Measurements from ENCODE around the gene PTGDR2.

Gene PTGDR2

GRCh38 chr11:60874421-60875365 lies 18.9 kb upstream of the PTGDR2 start:
- DNase-seq (ENCODE audit: low read depth) = no peak

GRCh38 chr11:60873533-60873932 lies 17.8 kb upstream of the PTGDR2 start:
- DNase-seq (ENCODE audit: low read depth) = no peak

- DNase-seq (ENCODE audit: low read depth) = peak; percentile 67
These were observed 17.3 kb upstream of the PTGDR2 start for GRCh38 chr11:60872961-60873524.

GRCh38 chr11:60872124-60872960 lies 16.6 kb upstream of the PTGDR2 start:
- DNase-seq (ENCODE audit: low read depth) = peak; percentile 65

DNA sequence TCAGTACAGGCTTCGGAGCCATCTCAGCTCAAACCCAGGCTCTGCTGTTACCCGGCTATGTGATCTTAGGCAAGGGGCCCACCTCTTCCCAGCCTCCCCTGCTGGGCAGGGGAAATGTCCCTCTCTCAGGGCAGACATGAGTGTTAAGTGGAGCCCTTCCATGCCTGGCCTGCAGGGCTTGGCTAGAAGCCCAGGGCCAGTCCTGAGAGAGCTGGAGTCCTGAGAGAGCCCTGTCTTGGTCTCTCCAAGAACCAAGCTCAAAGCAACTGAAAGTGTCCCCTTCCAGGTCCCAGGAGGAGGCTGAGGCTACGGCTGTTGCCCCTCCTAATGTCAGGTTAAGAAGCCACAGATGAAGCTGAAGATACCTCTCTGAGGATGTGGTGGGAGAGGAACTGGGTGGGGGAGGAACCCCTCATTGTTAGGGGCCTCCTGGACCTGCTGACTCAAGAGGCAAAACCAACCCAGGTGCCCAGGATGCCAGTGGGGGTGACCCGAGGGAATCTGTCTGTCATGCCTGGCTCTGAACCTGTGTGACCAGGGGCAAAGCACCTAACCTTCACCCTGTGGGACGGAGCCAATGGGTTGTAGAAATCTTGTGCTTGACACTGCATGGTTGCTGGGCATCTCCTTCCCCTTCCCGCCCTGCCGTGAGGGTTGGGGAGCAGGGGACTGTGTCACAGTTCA lies 15.8 kb upstream of the PTGDR2 start:
- DNase-seq (ENCODE audit: low read depth) = no peak

GRCh38 chr11:60870733-60871377 lies 15.1 kb upstream of the PTGDR2 start:
- no peak for DNase-seq (ENCODE audit: low read depth)

DNA sequence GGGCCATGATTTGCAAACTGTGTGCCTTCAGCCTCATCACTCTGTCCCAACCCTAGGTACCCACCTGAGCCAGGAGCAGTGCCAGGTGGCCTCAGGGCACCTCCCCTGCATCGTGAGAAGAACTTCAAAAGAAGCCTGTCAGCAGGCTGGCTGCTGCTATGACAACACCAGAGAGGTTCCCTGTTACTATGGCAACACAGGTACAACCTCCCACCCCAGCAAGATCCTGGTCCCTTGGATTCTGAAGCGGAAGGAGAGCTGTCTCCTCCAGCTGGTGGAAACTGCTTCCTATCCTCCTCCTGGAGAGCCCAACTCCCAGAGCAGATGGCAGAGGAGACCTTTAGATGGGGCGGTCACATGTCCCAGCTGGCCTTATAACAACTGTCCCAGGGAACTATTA lies 14.5 kb upstream of the PTGDR2 start:
- no peak for DNase-seq (ENCODE audit: low read depth)

- no peak for DNase-seq (ENCODE audit: low read depth)
These were observed 13.7 kb upstream of the PTGDR2 start for GRCh38 chr11:60869451-60869825.

DNA sequence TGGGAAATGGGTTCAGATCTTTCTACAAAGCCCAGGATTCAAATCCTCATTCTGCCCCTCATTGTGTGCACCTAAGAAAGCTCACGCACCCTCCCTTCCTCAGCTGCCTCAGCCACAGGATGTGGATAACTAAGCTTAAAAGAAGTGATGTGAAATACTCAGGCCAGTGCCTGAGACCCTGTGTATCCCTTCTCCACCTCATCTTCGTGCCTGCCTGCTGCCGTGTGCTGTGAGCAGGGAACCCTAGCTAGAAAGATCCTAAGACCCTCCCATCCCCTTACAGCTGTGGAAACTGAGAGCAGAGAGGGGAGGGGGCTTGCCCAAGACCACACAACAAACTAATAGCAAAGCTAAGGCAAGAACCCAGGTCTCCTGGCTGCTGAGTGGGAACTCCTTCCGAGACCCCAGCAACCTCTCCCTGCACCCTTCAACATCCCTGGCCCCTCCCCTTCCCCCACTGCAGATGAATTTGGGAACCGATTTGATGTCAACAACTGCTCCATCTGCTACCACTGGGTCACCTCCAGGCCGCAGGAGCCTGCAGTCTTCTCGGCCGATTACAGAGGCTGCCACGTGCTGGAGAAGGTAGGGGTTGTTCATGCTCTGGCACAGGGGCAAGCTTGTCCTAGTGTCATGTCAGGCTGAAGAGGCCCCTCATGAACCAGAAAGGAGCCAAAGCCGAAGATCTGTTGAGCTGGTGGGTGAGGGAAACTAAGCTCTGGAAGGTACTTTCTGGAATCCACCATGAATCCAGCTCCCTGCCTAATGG lies 13.1 kb upstream of the PTGDR2 start:
- DNase-seq (ENCODE audit: low read depth) = no peak

DNA sequence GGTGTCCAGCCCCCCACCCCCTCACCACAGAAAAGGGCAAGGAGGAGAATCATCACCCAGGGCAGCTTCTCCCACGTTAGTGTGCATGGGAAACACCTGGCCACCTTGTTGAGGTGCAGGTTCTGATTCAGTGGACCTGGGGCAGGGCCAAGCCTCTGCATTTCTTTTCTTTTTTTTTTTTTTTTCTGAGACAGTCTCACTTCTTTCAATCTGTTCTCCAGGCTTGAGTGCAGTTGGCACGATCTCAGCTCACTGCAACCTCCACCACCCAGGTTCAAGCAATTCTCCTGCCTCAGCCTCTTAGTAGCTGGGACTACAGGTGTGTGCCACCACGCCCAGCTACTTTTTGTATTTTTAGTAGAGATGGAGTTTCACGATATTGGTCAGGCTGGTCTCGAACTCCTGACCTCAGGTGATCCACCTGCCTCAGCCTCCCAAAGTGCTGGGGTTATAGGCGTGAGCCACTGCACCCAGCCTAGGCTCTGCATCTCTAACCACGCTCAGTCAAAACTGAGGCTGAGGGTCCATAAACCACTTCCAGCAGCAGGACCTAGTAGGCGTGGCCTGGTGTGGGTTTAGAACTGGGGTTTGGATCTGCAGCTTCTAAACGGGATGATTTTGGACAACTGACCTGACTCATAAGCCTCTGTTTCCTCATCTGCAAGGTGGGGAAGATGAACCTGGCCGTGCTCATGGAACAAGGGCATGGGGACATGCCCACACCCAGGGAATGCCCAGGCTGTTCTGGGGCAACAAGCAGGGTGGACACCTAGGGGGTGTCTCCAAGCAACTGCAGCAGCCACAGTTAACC lies 12.3 kb upstream of the PTGDR2 start:
- no peak for DNase-seq (ENCODE audit: low read depth)

DNA sequence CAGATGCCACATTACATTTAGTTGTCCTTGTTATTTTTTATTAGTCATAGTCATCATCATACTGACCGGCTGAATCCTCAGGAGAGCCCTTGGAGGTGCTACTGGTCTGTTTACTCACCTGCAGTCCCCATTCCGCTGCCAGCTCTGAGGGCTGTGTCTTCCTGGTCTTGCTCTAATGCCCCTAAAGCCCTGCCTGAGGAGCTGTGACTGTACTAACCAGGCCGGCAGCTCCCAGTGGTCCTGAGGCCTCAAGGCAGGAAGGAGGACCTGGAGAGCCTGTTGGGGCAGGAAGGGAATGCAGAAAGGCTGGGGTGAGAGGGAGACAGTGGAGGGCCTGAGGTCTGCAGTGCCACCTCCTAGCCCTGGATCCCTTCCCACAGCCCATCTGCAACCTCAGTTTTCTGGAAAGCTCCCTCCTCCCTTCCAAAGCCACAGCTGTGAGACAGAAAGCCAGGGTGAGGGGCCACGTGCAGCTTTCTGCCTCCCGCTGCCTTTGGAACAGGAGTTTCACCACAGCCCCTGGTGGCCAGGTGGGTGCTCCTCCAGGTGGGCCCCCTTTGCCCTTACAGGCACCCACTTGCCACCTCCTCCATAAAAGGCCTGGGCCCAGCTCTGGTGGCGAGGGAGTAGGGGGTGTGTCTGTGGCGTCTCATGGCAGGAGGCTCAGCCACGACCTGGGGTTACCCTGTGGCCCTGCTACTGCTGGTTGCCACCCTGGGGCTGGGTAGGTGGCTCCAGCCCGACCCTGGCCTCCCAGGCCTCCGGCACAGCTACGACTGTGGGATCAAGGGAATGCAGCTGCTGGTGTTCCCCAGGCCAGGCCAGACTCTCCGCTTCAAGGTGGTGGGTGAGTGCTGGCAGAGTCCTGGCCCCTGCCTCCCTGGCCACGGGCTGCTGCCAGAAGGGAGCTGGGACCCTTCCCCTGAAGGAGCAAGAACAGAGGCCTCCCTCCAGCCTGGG lies 11.4 kb upstream of the PTGDR2 start, which contains the start of gene ZP1:
Gene ZP1 (plus strand): TSS at position 632 of the 960 bp plus-strand sequence. CDS start 20 bp downstream, at position 652.
- DNase-seq (ENCODE audit: low read depth) = no peak

- no peak for DNase-seq (ENCODE audit: low read depth)
These were observed 9.2 kb upstream of the PTGDR2 start for GRCh38 chr11:60864856-60865513.

DNA sequence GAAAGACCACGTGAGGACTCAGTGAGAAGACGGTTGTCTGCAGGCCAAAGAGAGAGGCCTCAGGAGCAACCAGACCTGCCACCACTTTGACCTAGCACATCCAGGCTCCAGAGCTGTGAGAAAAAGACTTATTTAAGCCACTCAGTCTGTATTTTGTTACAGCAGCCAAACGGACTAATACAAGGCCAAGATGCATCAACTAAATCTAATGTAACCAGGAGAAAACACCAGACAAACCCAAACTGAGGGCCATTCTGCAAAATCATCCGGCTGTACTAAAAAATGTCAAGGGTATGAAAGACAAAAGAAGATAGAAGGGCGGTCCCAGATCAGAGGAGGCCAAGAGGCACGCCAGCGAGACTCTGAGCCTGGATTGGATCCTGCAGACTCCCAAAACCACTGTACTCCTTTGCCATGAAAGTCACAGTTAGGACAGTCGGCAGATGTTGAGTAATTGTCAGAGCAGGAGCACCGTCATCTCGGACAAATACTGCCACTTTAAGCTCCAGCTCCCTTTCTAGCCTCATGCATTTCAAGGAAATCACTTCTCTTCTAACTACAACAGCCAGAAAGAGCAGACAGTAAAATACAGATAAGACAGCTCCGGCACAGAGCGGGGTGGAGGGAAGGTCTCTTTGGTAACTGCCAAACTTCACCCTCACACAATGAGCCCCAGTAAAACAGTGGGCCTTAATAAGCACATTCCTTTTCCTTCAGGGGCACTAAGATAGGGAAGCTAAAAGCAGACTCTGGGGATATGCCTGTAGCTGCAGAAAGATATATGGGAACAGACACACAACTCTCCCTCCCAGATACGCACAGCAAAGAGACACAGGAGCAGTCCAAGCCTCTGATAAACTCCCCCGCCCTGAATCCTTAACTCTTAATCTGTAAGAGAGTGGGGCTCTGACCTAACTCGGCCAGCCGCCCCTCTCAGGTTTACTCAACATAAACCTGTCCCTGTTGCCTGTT lies 8.1 kb upstream of the PTGDR2 start:
- no peak for DNase-seq (ENCODE audit: low read depth)

GRCh38 chr11:60862171-60862570 lies 6.4 kb upstream of the PTGDR2 start:
- no peak for DNase-seq (ENCODE audit: low read depth)

DNA sequence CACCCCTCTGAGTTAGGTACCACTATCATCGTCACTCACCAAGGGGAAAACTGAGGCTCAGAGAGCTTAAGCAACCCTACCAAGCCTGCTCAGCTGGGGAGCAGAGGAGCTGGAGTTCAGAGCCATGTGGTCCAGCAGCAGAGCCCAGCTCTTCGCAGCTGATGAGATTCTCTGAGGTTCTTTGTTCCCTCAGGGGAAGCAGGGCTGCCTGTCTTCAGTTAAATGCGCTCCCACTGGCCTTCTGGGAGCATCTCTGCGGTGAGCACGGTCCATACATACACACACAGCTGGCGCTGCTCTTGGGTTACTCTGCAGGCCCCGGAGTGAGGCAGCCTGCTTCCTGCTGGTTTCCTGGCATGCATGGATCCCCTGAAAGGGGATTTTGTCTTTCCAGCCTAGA lies 5.2 kb upstream of the PTGDR2 start:
- DNase-seq (ENCODE audit: low read depth) = no peak

DNA sequence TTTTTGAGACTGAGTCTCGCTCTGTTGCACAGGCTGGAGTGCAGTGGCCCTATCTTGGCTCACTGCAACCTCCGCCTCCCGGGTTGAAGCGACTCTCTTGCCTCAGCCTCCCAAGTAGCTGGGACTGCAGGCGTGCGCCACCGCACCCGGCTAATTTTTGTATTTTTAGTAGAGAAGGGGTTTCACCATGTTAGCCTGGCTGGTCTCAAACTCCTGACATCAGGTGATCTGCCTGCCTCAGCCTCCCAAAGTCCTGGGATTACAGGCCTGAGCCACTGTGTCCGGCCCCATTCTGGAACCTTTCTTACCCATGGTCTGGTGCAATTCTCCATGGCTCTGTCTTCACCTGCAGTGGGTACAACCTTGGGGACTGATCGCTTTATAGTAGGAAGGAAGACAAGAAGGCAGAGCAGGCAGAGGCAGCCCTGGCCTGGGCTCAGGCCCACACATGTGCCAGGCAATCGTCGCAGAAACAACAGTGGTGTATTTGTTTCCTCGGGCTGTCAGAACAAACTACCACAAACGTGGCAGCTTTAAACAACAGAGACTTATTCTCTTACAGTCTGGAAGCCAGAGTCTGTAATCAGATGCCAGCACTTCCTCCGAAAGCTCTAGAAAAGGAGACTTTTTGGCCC lies 4.0 kb upstream of the PTGDR2 start:
- DNase-seq (ENCODE audit: low read depth) = no peak
